ENCODE data around the gene TDRD1.

TDRD1 gene

DNA sequence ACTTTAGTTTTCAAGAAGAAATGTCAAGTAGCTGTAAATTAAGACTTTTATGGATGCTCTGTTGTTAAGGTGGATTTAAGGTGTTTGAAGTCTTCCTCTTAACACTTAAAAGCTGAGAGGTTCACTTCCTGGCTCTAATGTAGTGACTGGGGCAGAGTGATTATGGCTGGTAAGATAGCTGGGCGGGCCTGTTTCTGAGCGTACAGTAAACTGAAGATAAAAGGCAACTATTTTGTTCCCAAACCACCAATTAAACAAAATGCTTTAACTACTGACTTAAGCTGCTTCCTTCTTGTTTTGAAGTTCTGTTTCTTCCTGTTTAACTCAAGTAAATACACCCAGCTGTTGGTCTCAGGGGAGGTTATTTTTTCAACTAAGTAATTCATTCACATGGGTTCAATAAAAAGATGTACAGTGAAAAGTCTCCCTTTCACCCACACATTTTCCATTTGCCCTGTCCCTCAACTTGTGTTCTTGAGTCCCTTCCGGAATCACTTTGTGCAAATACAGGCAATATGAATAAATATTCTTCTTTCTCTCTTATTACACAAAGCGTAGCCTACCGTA, 79.2 kb downstream of the TDRD1 start:
- 67 to 90% methylated on average over 1 to 2 of the region's 5 CpGs for WGBS, 2 experiments (ENCODE audit: insufficient coverage in 2 of 2)
- Histone ChIP-seq H3K4me3 (ENCODE audit: extremely low read depth, insufficient read depth, low read length, poor library complexity, severe bottlenecking) (no peak overlapping the region), H3K27ac (ENCODE audit: low read depth, low read length, severe bottlenecking) (no peak overlapping the region)

DNA sequence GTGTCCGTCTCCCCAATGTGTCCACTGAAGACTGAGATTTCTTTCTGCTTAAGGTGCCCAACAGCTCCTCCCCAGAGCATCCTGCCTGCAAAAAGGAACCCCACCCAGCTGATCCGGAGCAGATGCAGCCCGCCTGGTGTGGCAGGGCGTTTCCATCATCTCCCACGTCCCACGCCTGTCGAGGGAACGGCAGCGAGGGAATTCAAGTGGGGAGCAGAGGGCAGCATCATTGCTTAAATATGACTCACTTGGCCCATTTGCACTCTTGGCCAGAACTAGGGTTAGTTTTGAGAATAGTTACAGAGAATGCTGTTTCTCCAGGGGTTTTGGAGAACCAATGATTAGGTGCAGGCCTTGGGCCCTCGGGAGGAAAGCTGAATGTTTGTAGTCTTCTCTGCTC, 80.7 kb downstream of the TDRD1 start:
- Histone ChIP-seq H3K36me3 (ENCODE audit: control insufficient read depth, insufficient read depth, low read length) (no peaks in the 10 kb centered on the region), H3K4me3 (ENCODE audit: extremely low read depth, insufficient read depth, low read length, poor library complexity, severe bottlenecking) (no peak overlapping the region), H3K27ac (ENCODE audit: low read depth, low read length, severe bottlenecking) (no peak overlapping the region), H3K9me3 (ENCODE audit: control insufficient read depth, low read length) (no peaks in the 10 kb centered on the region), H3K4me1 (ENCODE audit: control insufficient read depth, insufficient read depth, low read length, poor library complexity, severe bottlenecking) (peaks cover 42% of the 10 kb centered on the region)
- WGBS, 2 experiments (ENCODE audit: insufficient coverage in 2 of 2), result 88 to 99% methylated on average over 10 of the region's 10 CpGs

More for the DNA sequence above, 79.2 kb downstream of the TDRD1 start:
- Histone ChIP-seq H3K4me1 (ENCODE audit: control insufficient read depth, insufficient read depth, low read length, poor library complexity, severe bottlenecking) (peaks cover 42% of the 10 kb centered on the region), H3K36me3 (ENCODE audit: control insufficient read depth, insufficient read depth, low read length) (no peaks in the 10 kb centered on the region), H3K9me3 (ENCODE audit: control insufficient read depth, low read length) (no peaks in the 10 kb centered on the region)

- H3K4me3 ChIP-seq (ENCODE audit: extremely low read depth, insufficient read depth, low read length, poor library complexity, severe bottlenecking), result no peak overlapping the region
- 96 to 100% methylated on average over 1 to 4 of the region's 5 CpGs for WGBS, 2 experiments (ENCODE audit: insufficient coverage in 2 of 2)
These were observed 81.2 kb downstream of the TDRD1 start for GRCh38 chr10:114260366-114260765.

GRCh38 chr10:114261076-114261475, 81.9 kb downstream of the TDRD1 start:
- peaks cover 46% of the 10 kb centered on the region for H3K4me1 ChIP-seq (ENCODE audit: control insufficient read depth, insufficient read depth, low read length, poor library complexity, severe bottlenecking)
- no peak overlapping the region for H3K4me3 ChIP-seq (ENCODE audit: extremely low read depth, insufficient read depth, low read length, poor library complexity, severe bottlenecking)
- 64 to 100% methylated on average over 1 to 2 of the region's 2 CpGs for WGBS, 2 experiments (ENCODE audit: insufficient coverage in 2 of 2)
- H3K9me3 ChIP-seq (ENCODE audit: control insufficient read depth, low read length), result no peaks in the 10 kb centered on the region
- no peak overlapping the region for H3K27ac ChIP-seq (ENCODE audit: low read depth, low read length, severe bottlenecking)
- H3K36me3 ChIP-seq (ENCODE audit: control insufficient read depth, insufficient read depth, low read length), result no peaks in the 10 kb centered on the region

More at GRCh38 chr10:114260366-114260765, 81.2 kb downstream of the TDRD1 start:
- peaks cover 42% of the 10 kb centered on the region for H3K4me1 ChIP-seq (ENCODE audit: control insufficient read depth, insufficient read depth, low read length, poor library complexity, severe bottlenecking)
- no peaks in the 10 kb centered on the region for H3K36me3 ChIP-seq (ENCODE audit: control insufficient read depth, insufficient read depth, low read length)
- H3K27ac ChIP-seq (ENCODE audit: low read depth, low read length, severe bottlenecking), result no peak overlapping the region
- H3K9me3 ChIP-seq (ENCODE audit: control insufficient read depth, low read length), result no peaks in the 10 kb centered on the region

GRCh38 chr10:114262496-114262895, 83.3 kb downstream of the TDRD1 start:
- WGBS, 2 experiments (ENCODE audit: insufficient coverage in 2 of 2), result 100% methylated on average over 1 of the region's 4 CpGs; no CpG with 5 or more reads in 1 of the 2 experiments

GRCh38 chr10:114265392-114266053, 86.4 kb downstream of the TDRD1 start:
- WGBS, 2 experiments (ENCODE audit: insufficient coverage in 2 of 2), result 85 to 96% methylated on average over 5 of the region's 6 CpGs
- no peaks in the 10 kb centered on the region for H3K36me3 ChIP-seq (ENCODE audit: control insufficient read depth, insufficient read depth, low read length)
- H3K4me3 ChIP-seq (ENCODE audit: extremely low read depth, insufficient read depth, low read length, poor library complexity, severe bottlenecking), result no peak overlapping the region
- no peak overlapping the region for H3K27ac ChIP-seq (ENCODE audit: low read depth, low read length, severe bottlenecking)
- H3K9me3 ChIP-seq (ENCODE audit: control insufficient read depth, low read length), result no peaks in the 10 kb centered on the region
- H3K4me1 ChIP-seq (ENCODE audit: control insufficient read depth, insufficient read depth, low read length, poor library complexity, severe bottlenecking), result peaks cover 19% of the 10 kb centered on the region

More at GRCh38 chr10:114262496-114262895, 83.3 kb downstream of the TDRD1 start:
- Histone ChIP-seq H3K36me3 (ENCODE audit: control insufficient read depth, insufficient read depth, low read length) (no peaks in the 10 kb centered on the region), H3K9me3 (ENCODE audit: control insufficient read depth, low read length) (no peaks in the 10 kb centered on the region), H3K4me3 (ENCODE audit: extremely low read depth, insufficient read depth, low read length, poor library complexity, severe bottlenecking) (no peak overlapping the region), H3K4me1 (ENCODE audit: control insufficient read depth, insufficient read depth, low read length, poor library complexity, severe bottlenecking) (peaks cover 45% of the 10 kb centered on the region), H3K27ac (ENCODE audit: low read depth, low read length, severe bottlenecking) (no peak overlapping the region)

DNA sequence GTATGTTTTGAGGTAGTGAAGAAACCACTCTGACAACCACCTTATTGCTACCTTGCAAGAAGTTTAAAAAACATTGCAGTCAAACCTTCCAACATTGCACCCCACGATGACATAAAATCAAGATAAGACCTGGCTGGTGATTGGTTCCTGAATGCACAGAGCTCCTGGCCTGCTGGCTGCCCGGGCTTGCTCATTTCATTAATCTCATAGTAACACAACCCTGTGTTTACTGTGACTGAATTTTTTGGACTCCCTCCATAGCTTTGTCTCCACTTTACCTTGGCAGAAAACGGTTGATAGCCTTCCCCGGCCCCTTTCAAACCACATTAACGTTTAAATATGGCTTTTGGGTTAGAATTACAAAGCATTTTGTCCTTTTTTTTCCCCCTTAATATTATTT, 87.4 kb downstream of the TDRD1 start:
- H3K27ac ChIP-seq (ENCODE audit: low read depth, low read length, severe bottlenecking), result no peak overlapping the region
- no peaks in the 10 kb centered on the region for H3K36me3 ChIP-seq (ENCODE audit: control insufficient read depth, insufficient read depth, low read length)
- no peak overlapping the region for H3K4me3 ChIP-seq (ENCODE audit: extremely low read depth, insufficient read depth, low read length, poor library complexity, severe bottlenecking)
- 90 to 95% methylated on average over 2 of the region's 5 CpGs for WGBS, 2 experiments (ENCODE audit: insufficient coverage in 2 of 2)
- H3K9me3 ChIP-seq (ENCODE audit: control insufficient read depth, low read length), result no peaks in the 10 kb centered on the region
- peaks cover 19% of the 10 kb centered on the region for H3K4me1 ChIP-seq (ENCODE audit: control insufficient read depth, insufficient read depth, low read length, poor library complexity, severe bottlenecking)

- no peaks in the 10 kb centered on the region for H3K36me3 ChIP-seq (ENCODE audit: control insufficient read depth, insufficient read depth, low read length)
- no peaks in the 10 kb centered on the region for H3K9me3 ChIP-seq (ENCODE audit: control insufficient read depth, low read length)
- H3K27ac ChIP-seq (ENCODE audit: low read depth, low read length, severe bottlenecking), result peak overlapping the region; percentile 79
- WGBS, 2 experiments (ENCODE audit: insufficient coverage in 2 of 2), result no CpG with 5 or more reads among the region's 3 CpGs
- peaks cover 18% of the 10 kb centered on the region for H3K4me1 ChIP-seq (ENCODE audit: control insufficient read depth, insufficient read depth, low read length, poor library complexity, severe bottlenecking)
- no peak overlapping the region for H3K4me3 ChIP-seq (ENCODE audit: extremely low read depth, insufficient read depth, low read length, poor library complexity, severe bottlenecking)
These were observed 92.1 kb downstream of the TDRD1 start for GRCh38 chr10:114271075-114271778.

GRCh38 chr10:114271779-114272167, 92.6 kb downstream of the TDRD1 start:
- Histone ChIP-seq H3K36me3 (ENCODE audit: control insufficient read depth, insufficient read depth, low read length) (no peaks in the 10 kb centered on the region), H3K27ac (ENCODE audit: low read depth, low read length, severe bottlenecking) (peak overlapping the region; percentile 79), H3K4me1 (ENCODE audit: control insufficient read depth, insufficient read depth, low read length, poor library complexity, severe bottlenecking) (peaks cover 12% of the 10 kb centered on the region), H3K4me3 (ENCODE audit: extremely low read depth, insufficient read depth, low read length, poor library complexity, severe bottlenecking) (no peak overlapping the region), H3K9me3 (ENCODE audit: control insufficient read depth, low read length) (no peaks in the 10 kb centered on the region)
- 66 to 78% methylated on average over 3 to 4 of the region's 4 CpGs for WGBS, 2 experiments (ENCODE audit: insufficient coverage in 2 of 2)

- Histone ChIP-seq H3K9me3 (ENCODE audit: control insufficient read depth, low read length) (no peaks in the 10 kb centered on the region), H3K27ac (ENCODE audit: low read depth, low read length, severe bottlenecking) (no peak overlapping the region), H3K4me3 (ENCODE audit: extremely low read depth, insufficient read depth, low read length, poor library complexity, severe bottlenecking) (no peak overlapping the region), H3K36me3 (ENCODE audit: control insufficient read depth, insufficient read depth, low read length) (no peaks in the 10 kb centered on the region), H3K4me1 (ENCODE audit: control insufficient read depth, insufficient read depth, low read length, poor library complexity, severe bottlenecking) (peaks cover 12% of the 10 kb centered on the region)
- WGBS, 2 experiments (ENCODE audit: insufficient coverage in 2 of 2), result 96 to 100% methylated on average over 4 to 5 of the region's 6 CpGs
These were observed 93.5 kb downstream of the TDRD1 start for GRCh38 chr10:114272696-114273095.

DNA sequence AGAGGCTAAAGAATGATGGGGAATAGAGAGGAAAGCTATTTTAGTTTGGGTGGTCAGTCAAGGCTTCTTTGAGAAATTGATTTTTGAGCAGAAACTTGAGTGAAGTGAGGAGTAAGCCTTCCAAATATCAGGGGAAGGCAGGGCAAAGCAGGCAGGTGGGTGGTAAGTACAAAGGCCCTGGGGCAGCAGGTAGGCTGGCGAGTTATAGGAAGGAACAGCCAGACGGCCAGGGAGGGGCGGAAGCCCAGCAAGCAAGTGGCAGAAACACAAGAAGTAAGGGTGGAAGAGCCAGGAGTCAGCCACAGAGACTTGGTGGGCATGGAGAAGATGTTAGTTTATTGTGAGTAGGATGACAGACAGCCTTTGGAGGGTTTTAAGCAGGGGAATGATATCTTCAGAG, 94.8 kb downstream of the TDRD1 start:
- H3K4me1 ChIP-seq (ENCODE audit: control insufficient read depth, insufficient read depth, low read length, poor library complexity, severe bottlenecking), result peaks cover 12% of the 10 kb centered on the region
- no peaks in the 10 kb centered on the region for H3K9me3 ChIP-seq (ENCODE audit: control insufficient read depth, low read length)
- H3K36me3 ChIP-seq (ENCODE audit: control insufficient read depth, insufficient read depth, low read length), result no peaks in the 10 kb centered on the region
- no peak overlapping the region for H3K4me3 ChIP-seq (ENCODE audit: extremely low read depth, insufficient read depth, low read length, poor library complexity, severe bottlenecking)
- H3K27ac ChIP-seq (ENCODE audit: low read depth, low read length, severe bottlenecking), result no peak overlapping the region
- WGBS, 2 experiments (ENCODE audit: insufficient coverage in 2 of 2), result 87 to 96% methylated on average over 3 of the region's 3 CpGs

Measured in mesodermal cell (in vitro differentiated cells).